DOHH2 (cell line): ENCODE results near the gene CNGA3.

Experiments
- H3F3A ChIP-seq: fragments of 200-600 bp; sonication (generic), shearing (Covaris generic); 2 replicates; pipeline ENCODE4 v1.6.0; 2016; ENCODE audit warnings: antibody characterized with exemption, mild to moderate bottlenecking; ENCODE audit not compliant: control insufficient read depth, insufficient read depth
- H3K27ac ChIP-seq: fragments of 200-600 bp; sonication (generic); 2 replicates; pipeline ENCODE4 v1.5.1; 2014; ENCODE audit warnings: low read depth, mild to moderate bottlenecking, low read length, moderate library complexity
- H3K27me3 ChIP-seq: fragments of 200-600 bp; sonication (generic); 2 replicates; pipeline ENCODE4 v1.6.1; 2014; ENCODE audit warnings: mild to moderate bottlenecking, low read length, mixed read lengths; ENCODE audit not compliant: control insufficient read depth
- H3K36me3 ChIP-seq: fragments of 200-600 bp; sonication (generic); 2 replicates; pipeline ENCODE4 v1.6.1; 2014; ENCODE audit warnings: mild to moderate bottlenecking, low read length, moderate library complexity, mixed read lengths; ENCODE audit not compliant: control insufficient read depth
- H3K4me1 ChIP-seq: fragments of 200-600 bp; sonication (generic); 2 replicates; pipeline ENCODE4 v1.6.1; 2014; ENCODE audit warnings: mild to moderate bottlenecking, low read length, mixed read lengths; ENCODE audit not compliant: control insufficient read depth
- H3K4me2 ChIP-seq: fragments of 200-600 bp; sonication (generic); 2 replicates; pipeline ENCODE4 v1.6.0; 2014; ENCODE audit warnings: mild to moderate bottlenecking, low read length, moderate library complexity
- H3K4me3 ChIP-seq: fragments of 200-600 bp; sonication (generic); 2 replicates; pipeline ENCODE4 v1.5.1; 2014; ENCODE audit warnings: mild to moderate bottlenecking, low read length, mixed read lengths
- H3K79me2 ChIP-seq: fragments of 200-600 bp; sonication (generic); 2 replicates; pipeline ENCODE4 v1.6.1; 2014; ENCODE audit warnings: mild to moderate bottlenecking, low read length, mixed read lengths; ENCODE audit not compliant: control insufficient read depth
- H3K9me2 ChIP-seq: fragments of 200-600 bp; sonication (generic); replicated peaks from 2 replicates; pipeline ENCODE4 v1.6.1; 2014; ENCODE audit warnings: mild to moderate bottlenecking, low read length, mixed read lengths; ENCODE audit not compliant: control insufficient read depth
- H3K9me3 ChIP-seq: fragments of 200-600 bp; sonication (generic); 2 replicates; pipeline ENCODE4 v1.6.1; 2014; ENCODE audit warnings: antibody characterized with exemption, low read length, mixed read lengths; ENCODE audit not compliant: control insufficient read depth, insufficient read depth
- H4K20me1 ChIP-seq: fragments of 200-600 bp; sonication (generic); 2 replicates; pipeline ENCODE4 v1.6.0; 2014; ENCODE audit warnings: low read depth, mild to moderate bottlenecking, antibody characterized with exemption, low read length, moderate library complexity; ENCODE audit not compliant: control insufficient read depth, insufficient read depth
- EZH2phosphoT487 ChIP-seq: fragments of 200-600 bp; sonication (generic); IDR thresholded peaks from 2 replicates; pipeline ENCODE4 v1.6.1; 2017; ENCODE audit warnings: borderline replicate concordance, mild to moderate bottlenecking, antibody characterized with exemption, low read length, moderate library complexity, mixed read lengths
- TF ChIP-seq, protein P1 (sequence below): fragments of 200-600 bp; sonication (generic); IDR thresholded peaks from one replicate; pipeline ENCODE4 v1.5.1; 2014; ENCODE audit warnings: antibody characterized with exemption, mild to moderate bottlenecking, low read depth, low read length; ENCODE audit not compliant: poor library complexity, severe bottlenecking

CNGA3 gene

DNA sequence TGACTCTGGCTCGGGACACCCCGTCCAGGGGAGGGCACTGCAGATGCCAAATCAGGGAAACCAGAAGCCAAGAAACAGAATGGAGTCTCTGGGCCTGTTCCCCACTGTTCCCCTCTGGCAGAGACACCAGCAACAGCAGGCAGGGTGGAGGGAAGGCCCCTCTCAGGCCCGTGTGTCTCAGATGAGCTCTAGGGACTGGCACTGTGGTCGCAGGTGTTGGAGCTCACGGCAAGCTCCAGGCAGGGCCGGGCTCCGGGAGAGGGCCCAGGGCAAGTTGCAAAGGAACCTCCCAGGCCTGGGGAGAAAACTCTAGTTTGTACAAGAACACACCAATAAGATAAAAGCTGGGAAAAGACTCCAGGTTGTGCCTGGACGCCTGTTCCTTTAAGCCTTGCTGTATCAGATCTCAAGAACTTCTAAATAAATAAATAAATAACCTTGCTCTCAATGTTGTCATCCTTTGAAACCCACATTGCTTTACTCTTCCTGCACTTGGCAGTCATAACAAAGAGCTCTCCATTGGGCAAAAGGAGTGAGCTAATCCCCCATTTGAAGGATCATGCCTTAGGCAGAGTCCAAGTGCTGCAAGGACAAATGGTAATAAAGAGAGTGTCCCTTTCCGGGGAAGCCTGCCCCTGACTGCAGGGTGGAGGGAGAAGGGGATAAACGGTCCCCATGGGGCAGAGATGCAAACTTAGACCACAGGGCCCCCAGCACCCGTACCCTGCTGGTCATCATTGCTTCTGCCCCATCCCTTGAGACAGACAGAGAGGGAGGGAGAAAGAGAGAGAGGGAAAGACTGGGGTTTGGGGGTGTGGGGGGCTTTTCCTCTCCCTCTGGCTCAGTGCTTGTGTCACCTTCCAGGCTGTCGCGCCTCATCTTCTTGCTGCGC is 33.3 kb downstream of the CNGA3 start:
- H3K79me2 ChIP-seq: no peaks in the 10 kb centered on the region
- H3K27ac ChIP-seq: no peak overlapping the region
- no peaks in the 10 kb centered on the region for H3K9me2 ChIP-seq
- no peaks in the 10 kb centered on the region for H3K4me1 ChIP-seq
- H3K36me3 ChIP-seq: no peaks in the 10 kb centered on the region
- H3K4me2 ChIP-seq: no peak overlapping the region
- no peaks in the 10 kb centered on the region for H4K20me1 ChIP-seq
- no peaks in the 10 kb centered on the region for H3K9me3 ChIP-seq
- H3K4me3 ChIP-seq: no peak overlapping the region
- H3K27me3 ChIP-seq: peaks cover 2% of the 10 kb centered on the region; the same call in 1 of the 2 replicates
- no peak for TF ChIP-seq EZH2phosphoT487
- TF ChIP-seq, protein P1, sequence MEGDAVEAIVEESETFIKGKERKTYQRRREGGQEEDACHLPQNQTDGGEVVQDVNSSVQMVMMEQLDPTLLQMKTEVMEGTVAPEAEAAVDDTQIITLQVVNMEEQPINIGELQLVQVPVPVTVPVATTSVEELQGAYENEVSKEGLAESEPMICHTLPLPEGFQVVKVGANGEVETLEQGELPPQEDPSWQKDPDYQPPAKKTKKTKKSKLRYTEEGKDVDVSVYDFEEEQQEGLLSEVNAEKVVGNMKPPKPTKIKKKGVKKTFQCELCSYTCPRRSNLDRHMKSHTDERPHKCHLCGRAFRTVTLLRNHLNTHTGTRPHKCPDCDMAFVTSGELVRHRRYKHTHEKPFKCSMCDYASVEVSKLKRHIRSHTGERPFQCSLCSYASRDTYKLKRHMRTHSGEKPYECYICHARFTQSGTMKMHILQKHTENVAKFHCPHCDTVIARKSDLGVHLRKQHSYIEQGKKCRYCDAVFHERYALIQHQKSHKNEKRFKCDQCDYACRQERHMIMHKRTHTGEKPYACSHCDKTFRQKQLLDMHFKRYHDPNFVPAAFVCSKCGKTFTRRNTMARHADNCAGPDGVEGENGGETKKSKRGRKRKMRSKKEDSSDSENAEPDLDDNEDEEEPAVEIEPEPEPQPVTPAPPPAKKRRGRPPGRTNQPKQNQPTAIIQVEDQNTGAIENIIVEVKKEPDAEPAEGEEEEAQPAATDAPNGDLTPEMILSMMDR: no peak
- no peaks in the 10 kb centered on the region for H3F3A ChIP-seq

DNA sequence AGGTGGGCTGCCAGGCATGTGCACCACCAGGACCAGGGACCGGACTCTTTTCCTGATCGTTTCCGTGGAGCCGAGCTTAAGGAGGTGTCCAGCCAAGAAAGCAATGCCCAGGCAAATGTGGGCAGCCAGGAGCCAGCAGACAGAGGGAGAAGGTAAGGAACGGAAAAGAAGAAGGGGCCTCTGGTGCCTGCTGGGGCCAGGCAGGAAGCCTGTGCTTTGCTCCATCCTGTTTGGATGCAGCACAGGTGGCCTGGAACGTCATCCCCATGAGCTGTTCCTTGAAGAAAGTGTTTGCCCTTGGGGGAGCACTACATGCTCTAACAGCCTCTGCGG is 33.9 kb downstream of the CNGA3 start:
- Histone ChIP-seq H3K79me2 (no peaks in the 10 kb centered on the region), H3K4me2 (no peak overlapping the region), H3F3A (no peaks in the 10 kb centered on the region), H3K9me2 (no peaks in the 10 kb centered on the region), H3K4me1 (no peaks in the 10 kb centered on the region), H3K4me3 (no peak overlapping the region), H4K20me1 (no peaks in the 10 kb centered on the region), H3K9me3 (no peaks in the 10 kb centered on the region), H3K36me3 (no peaks in the 10 kb centered on the region), H3K27me3 (peaks cover 2% of the 10 kb centered on the region; the same call in 1 of the 2 replicates), H3K27ac (no peak overlapping the region)
- TF ChIP-seq EZH2phosphoT487: no peak
- TF ChIP-seq, protein P1: no peak

DNA sequence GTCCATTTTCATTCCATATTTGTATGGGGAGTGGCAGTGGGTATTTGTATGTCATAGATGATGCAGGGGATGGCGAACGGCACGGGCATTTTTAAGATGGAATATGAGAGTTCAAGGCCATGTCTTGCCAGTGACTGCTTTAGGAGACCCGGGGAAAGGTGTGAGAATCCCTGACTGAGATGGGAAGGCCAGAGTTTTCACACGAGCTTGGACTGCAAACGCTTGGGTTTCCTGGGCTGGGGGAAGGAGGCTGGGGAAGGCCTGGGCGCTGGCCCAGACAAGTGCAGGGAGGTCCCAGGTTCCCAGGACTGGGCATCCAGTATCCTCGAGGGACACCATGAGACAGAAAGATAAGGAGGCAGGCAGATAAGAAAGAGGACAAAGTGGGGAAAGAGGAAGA is 35.2 kb downstream of the CNGA3 start:
- H3K4me3 ChIP-seq: no peak overlapping the region
- H3K9me2 ChIP-seq: no peaks in the 10 kb centered on the region
- H3K9me3 ChIP-seq: no peaks in the 10 kb centered on the region
- H3K79me2 ChIP-seq: no peaks in the 10 kb centered on the region
- H4K20me1 ChIP-seq: no peaks in the 10 kb centered on the region
- H3K27me3 ChIP-seq: peaks cover 2% of the 10 kb centered on the region; the same call in 1 of the 2 replicates
- TF ChIP-seq, protein P1: no peak
- TF ChIP-seq EZH2phosphoT487: no peak
- H3K4me1 ChIP-seq: no peaks in the 10 kb centered on the region
- no peaks in the 10 kb centered on the region for H3K36me3 ChIP-seq
- no peaks in the 10 kb centered on the region for H3F3A ChIP-seq
- no peak overlapping the region for H3K4me2 ChIP-seq
- no peak overlapping the region for H3K27ac ChIP-seq
